HL-60 (cell line): ENCODE measurements around the gene SPATA20.

Experiments
- DNase-seq, 2 experiments: peaks; one replicate each; pipeline ENCODE4 v3.0.0-alpha.2; 2010 to 2020; ENCODE audit warnings: low read depth in 1 of 2, low spot score in 1 of 2
- H3K27ac ChIP-seq: fragments of 250-450 bp; sonication (Bioruptor Pico); replicated peaks from 2 replicates; pipeline ENCODE4 v1.5.1; 2020; ENCODE audit warnings: mild to moderate bottlenecking, moderate library complexity
- H3K27me3 ChIP-seq: fragments of 250-450 bp; sonication (Bioruptor Pico); 2 replicates; pipeline ENCODE4 v1.5.1; 2021; ENCODE audit warnings: mild to moderate bottlenecking, moderate library complexity; ENCODE audit not compliant: insufficient read depth, poor library complexity, severe bottlenecking
- H3K4me3 ChIP-seq: replicated peaks from 2 replicates; pipeline ENCODE4 v1.5.1; 2011; ENCODE audit warnings: mild to moderate bottlenecking, control low read depth, low read length; ENCODE audit not compliant: insufficient read depth
- CTCF ChIP-seq: IDR thresholded peaks from one replicate; pipeline ENCODE4 v1.5.1; 2011; ENCODE audit warnings: low read length, control low read depth, inconsistent platforms; ENCODE audit not compliant: insufficient read depth
- GABPA ChIP-seq: IDR thresholded peaks from 2 replicates; pipeline ENCODE4 v1.6.1; 2012; ENCODE audit warnings: low read depth
- POLR2AphosphoS5 ChIP-seq: IDR thresholded peaks from 2 replicates; pipeline ENCODE4 v1.6.1; 2012; ENCODE audit warnings: low read depth
- REST ChIP-seq: IDR thresholded peaks from 2 replicates; pipeline ENCODE4 v1.6.1; 2012; ENCODE audit warnings: low read depth; ENCODE audit not compliant: insufficient replicate concordance
- SPI1 ChIP-seq: IDR thresholded peaks from 2 replicates; pipeline ENCODE4 v1.6.1; 2012; ENCODE audit warnings: low read depth, mild to moderate bottlenecking, borderline replicate concordance

SPATA20 gene

GRCh38 chr17:50533720-50534148, 13.2 kb upstream of the SPATA20 start:
- no peak for TF ChIP-seq POLR2AphosphoS5
- TF ChIP-seq SPI1: no peak
- no peak for TF ChIP-seq GABPA
- no peak for TF ChIP-seq CTCF
- no peak for TF ChIP-seq REST
- no peak for DNase-seq
- no peak overlapping the region for H3K27ac ChIP-seq
- H3K4me3 ChIP-seq: no peak overlapping the region
- peaks cover 31% of the 10 kb centered on the region for H3K27me3 ChIP-seq

GRCh38 chr17:50534222-50534978, 12.6 kb upstream of the SPATA20 start:
- DNase-seq: no peak
- no peak overlapping the region for H3K4me3 ChIP-seq
- TF ChIP-seq SPI1 (no peak), POLR2AphosphoS5 (no peak), GABPA (no peak), REST (no peak), CTCF (no peak)
- no peak overlapping the region for H3K27ac ChIP-seq
- H3K27me3 ChIP-seq: peaks cover 31% of the 10 kb centered on the region

GRCh38 chr17:50534979-50535326, 12.0 kb upstream of the SPATA20 start:
- TF ChIP-seq CTCF (no peak), REST (no peak), SPI1 (no peak), POLR2AphosphoS5 (no peak), GABPA (no peak)
- DNase-seq: no peak
- Histone ChIP-seq H3K27me3 (peaks cover 31% of the 10 kb centered on the region), H3K27ac (no peak overlapping the region), H3K4me3 (no peak overlapping the region)
